ENCODE data around the gene SCNN1G.

DNA sequence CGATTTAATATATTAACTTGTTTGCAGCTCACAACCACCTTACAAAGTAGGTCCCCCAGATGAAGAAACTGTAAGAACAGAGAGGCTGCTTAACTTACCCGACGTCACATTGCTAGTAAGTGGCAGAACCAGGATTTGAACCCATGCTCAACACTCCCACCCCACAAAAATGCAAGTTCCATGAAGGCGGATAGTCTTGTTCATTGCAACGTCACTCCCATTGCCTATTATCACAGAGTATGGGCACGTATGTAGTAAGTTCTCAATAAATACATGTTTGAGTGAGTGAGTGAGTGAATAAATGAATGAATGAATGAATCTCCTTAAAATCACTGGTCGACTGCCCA lies 34.4 kb upstream of the SCNN1G start:
- TF ChIP-seq, protein P1, sequence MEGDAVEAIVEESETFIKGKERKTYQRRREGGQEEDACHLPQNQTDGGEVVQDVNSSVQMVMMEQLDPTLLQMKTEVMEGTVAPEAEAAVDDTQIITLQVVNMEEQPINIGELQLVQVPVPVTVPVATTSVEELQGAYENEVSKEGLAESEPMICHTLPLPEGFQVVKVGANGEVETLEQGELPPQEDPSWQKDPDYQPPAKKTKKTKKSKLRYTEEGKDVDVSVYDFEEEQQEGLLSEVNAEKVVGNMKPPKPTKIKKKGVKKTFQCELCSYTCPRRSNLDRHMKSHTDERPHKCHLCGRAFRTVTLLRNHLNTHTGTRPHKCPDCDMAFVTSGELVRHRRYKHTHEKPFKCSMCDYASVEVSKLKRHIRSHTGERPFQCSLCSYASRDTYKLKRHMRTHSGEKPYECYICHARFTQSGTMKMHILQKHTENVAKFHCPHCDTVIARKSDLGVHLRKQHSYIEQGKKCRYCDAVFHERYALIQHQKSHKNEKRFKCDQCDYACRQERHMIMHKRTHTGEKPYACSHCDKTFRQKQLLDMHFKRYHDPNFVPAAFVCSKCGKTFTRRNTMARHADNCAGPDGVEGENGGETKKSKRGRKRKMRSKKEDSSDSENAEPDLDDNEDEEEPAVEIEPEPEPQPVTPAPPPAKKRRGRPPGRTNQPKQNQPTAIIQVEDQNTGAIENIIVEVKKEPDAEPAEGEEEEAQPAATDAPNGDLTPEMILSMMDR (IDR thresholded peaks at IDR 0.05): no peak
- TF ChIP-seq MYC (IDR thresholded peaks at IDR 0.05; ENCODE audit: borderline replicate concordance, low read length) (no peak), POLR2A (IDR thresholded peaks at IDR 0.05; ENCODE audit: low read length) (no peak), PHF8 (IDR thresholded peaks at IDR 0.05; ENCODE audit: borderline replicate concordance, low read depth) (no peak), MAZ (IDR thresholded peaks at IDR 0.05; ENCODE audit: borderline replicate concordance, low read depth, low read length) (no peak), EP300 (IDR thresholded peaks at IDR 0.05) (no peak), FOSL2 (IDR thresholded peaks at IDR 0.05) (no peak), FOSL2 (CRISPR knock-in tag; IDR thresholded peaks at IDR 0.05) (no peak), JUNB (IDR thresholded peaks at IDR 0.05) (no peak), HDAC2 (IDR thresholded peaks at IDR 0.05) (no peak), BHLHE40 (IDR thresholded peaks at IDR 0.05; ENCODE audit: low read depth, low read length) (no peak)
- TF ChIP-seq, protein P2, sequence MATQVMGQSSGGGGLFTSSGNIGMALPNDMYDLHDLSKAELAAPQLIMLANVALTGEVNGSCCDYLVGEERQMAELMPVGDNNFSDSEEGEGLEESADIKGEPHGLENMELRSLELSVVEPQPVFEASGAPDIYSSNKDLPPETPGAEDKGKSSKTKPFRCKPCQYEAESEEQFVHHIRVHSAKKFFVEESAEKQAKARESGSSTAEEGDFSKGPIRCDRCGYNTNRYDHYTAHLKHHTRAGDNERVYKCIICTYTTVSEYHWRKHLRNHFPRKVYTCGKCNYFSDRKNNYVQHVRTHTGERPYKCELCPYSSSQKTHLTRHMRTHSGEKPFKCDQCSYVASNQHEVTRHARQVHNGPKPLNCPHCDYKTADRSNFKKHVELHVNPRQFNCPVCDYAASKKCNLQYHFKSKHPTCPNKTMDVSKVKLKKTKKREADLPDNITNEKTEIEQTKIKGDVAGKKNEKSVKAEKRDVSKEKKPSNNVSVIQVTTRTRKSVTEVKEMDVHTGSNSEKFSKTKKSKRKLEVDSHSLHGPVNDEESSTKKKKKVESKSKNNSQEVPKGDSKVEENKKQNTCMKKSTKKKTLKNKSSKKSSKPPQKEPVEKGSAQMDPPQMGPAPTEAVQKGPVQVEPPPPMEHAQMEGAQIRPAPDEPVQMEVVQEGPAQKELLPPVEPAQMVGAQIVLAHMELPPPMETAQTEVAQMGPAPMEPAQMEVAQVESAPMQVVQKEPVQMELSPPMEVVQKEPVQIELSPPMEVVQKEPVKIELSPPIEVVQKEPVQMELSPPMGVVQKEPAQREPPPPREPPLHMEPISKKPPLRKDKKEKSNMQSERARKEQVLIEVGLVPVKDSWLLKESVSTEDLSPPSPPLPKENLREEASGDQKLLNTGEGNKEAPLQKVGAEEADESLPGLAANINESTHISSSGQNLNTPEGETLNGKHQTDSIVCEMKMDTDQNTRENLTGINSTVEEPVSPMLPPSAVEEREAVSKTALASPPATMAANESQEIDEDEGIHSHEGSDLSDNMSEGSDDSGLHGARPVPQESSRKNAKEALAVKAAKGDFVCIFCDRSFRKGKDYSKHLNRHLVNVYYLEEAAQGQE (IDR thresholded peaks at IDR 0.05): no peak
